Lower lobe of right lung (tissue), 2 donors: ENCODE measurements around the gene RPGRIP1L. TPM values are rescaled to one million over a fixed set of nuclear protein-coding genes. Genes with fewer than 3 reads are reported as not detected.

Experiments
- ATAC-seq, 2 donors: fragments of 200-7000 bp; cut with Tn5 transposase; one replicate each; pipeline ENCODE4 v1.9.1; 2020 to 2022; ENCODE audit warnings: mild to moderate bottlenecking in 2 of 2, moderate library complexity in 2 of 2
- DNase-seq: peaks from one replicate; pipeline ENCODE4 v3.0.0-alpha.2; 2020
- H3K27ac ChIP-seq: fragments of 200-600 bp; one replicate; pipeline ENCODE4 v1.8.0; 2022
- H3K27me3 ChIP-seq: fragments of 200-600 bp; one replicate; pipeline ENCODE4 v1.8.0; 2022; ENCODE audit warnings: low read depth
- H3K36me3 ChIP-seq: fragments of 200-600 bp; one replicate; pipeline ENCODE4 v1.8.0; 2022; ENCODE audit warnings: mild to moderate bottlenecking
- H3K4me1 ChIP-seq: fragments of 200-600 bp; one replicate; pipeline ENCODE4 v1.8.0; 2022
- H3K4me3 ChIP-seq: fragments of 200-600 bp; one replicate; pipeline ENCODE4 v1.8.0; 2022; ENCODE audit warnings: mild to moderate bottlenecking
- H3K9me3 ChIP-seq: fragments of 200-600 bp; one replicate; pipeline ENCODE4 v1.8.0; 2022
- CTCF ChIP-seq: fragments of 200-600 bp; IDR thresholded peaks from one replicate; pipeline ENCODE4 v1.8.0; 2022; ENCODE audit warnings: antibody characterized with exemption, mild to moderate bottlenecking
- intact Hi-C: fragments of 100-400 bp; cut with DNase I; formaldehyde crosslinking; loops from one replicate; pipeline ENCODE4 v1.11.0; 2022
- total RNA-seq: library from RNA; stranded (reverse); fragmentation: NEBNext Ultra II Directional; extraction: Animal tissue kit (Norgen Biotek cat#: 25700); gene quantifications from one replicate; pipeline ENCODE4 v1.2.1, GENCODE V29; 2021
- donor health status: DM: no; HTN: yes; CAD: no; lungs with severe emphysema.

RPGRIP1L gene
- total RNA-seq, 1 donor from 2014 or later, result 6.6 TPM

- intact Hi-C loops, result no loop called here
- no peak overlapping the region for H3K27ac ChIP-seq
- H3K4me1 ChIP-seq, result peaks cover 29% of the 10 kb centered on the region
- H3K9me3 ChIP-seq, result no peaks in the 10 kb centered on the region
- ATAC-seq, result no peak
- H3K4me3 ChIP-seq, result no peak overlapping the region
- no peaks in the 10 kb centered on the region for H3K27me3 ChIP-seq
- no peaks in the 10 kb centered on the region for H3K36me3 ChIP-seq
- TF ChIP-seq CTCF, result no peak
- DNase-seq, result no peak
These were observed 9.9 kb upstream of the RPGRIP1L start for GRCh38 chr16:53713403-53714204.

GRCh38 chr16:53712065-53712464, 8.4 kb upstream of the RPGRIP1L start:
- intact Hi-C loops, result no loop called here
- H3K36me3 ChIP-seq, result no peaks in the 10 kb centered on the region
- DNase-seq (no peak), ATAC-seq (no peak)
- H3K27me3 ChIP-seq, result no peaks in the 10 kb centered on the region
- H3K4me1 ChIP-seq, result peaks cover 29% of the 10 kb centered on the region
- no peak overlapping the region for H3K4me3 ChIP-seq
- H3K9me3 ChIP-seq, result no peaks in the 10 kb centered on the region
- no peak for TF ChIP-seq CTCF
- H3K27ac ChIP-seq, result no peak overlapping the region

GRCh38 chr16:53711390-53711789, 7.7 kb upstream of the RPGRIP1L start:
- no peak overlapping the region for H3K27ac ChIP-seq
- no peaks in the 10 kb centered on the region for H3K36me3 ChIP-seq
- DNase-seq, result no peak
- no peaks in the 10 kb centered on the region for H3K9me3 ChIP-seq
- intact Hi-C loops, result no loop called here
- TF ChIP-seq CTCF, result no peak
- H3K4me3 ChIP-seq, result no peak overlapping the region
- ATAC-seq, result no peak
- no peaks in the 10 kb centered on the region for H3K27me3 ChIP-seq
- peaks cover 29% of the 10 kb centered on the region for H3K4me1 ChIP-seq

GRCh38 chr16:53708490-53708889, 4.8 kb upstream of the RPGRIP1L start:
- H3K27ac ChIP-seq, result no peak overlapping the region
- H3K27me3 ChIP-seq, result no peaks in the 10 kb centered on the region
- no peak for DNase-seq
- TF ChIP-seq CTCF, result no peak
- intact Hi-C loops, result no loop called here
- H3K9me3 ChIP-seq, result no peaks in the 10 kb centered on the region
- H3K4me1 ChIP-seq, result peaks cover 21% of the 10 kb centered on the region
- no peaks in the 10 kb centered on the region for H3K36me3 ChIP-seq
- H3K4me3 ChIP-seq, result no peak overlapping the region
- ATAC-seq, result no peak

- H3K4me3 ChIP-seq, result no peak overlapping the region
- no peak for TF ChIP-seq CTCF
- peaks cover 19% of the 10 kb centered on the region for H3K4me1 ChIP-seq
- ATAC-seq, result no peak
- H3K27ac ChIP-seq, result no peak overlapping the region
- H3K9me3 ChIP-seq, result no peaks in the 10 kb centered on the region
- no peaks in the 10 kb centered on the region for H3K27me3 ChIP-seq
- DNase-seq, result no peak
- intact Hi-C loops, result no loop called here
- no peaks in the 10 kb centered on the region for H3K36me3 ChIP-seq
These were observed 4.0 kb upstream of the RPGRIP1L start for GRCh38 chr16:53707671-53708070.
